Neural progenitor cell (in vitro differentiated cells): Measurements from ENCODE around the gene LIN7C.

ENCODE experiments used
- EZH2 ChIP-seq: fragments of 200-600 bp; sonication (generic); IDR thresholded peaks from 2 replicates; pipeline ENCODE4 v1.6.1; 2017; ENCODE audit warnings: antibody characterized with exemption, mild to moderate bottlenecking, moderate library complexity
- TF ChIP-seq, protein P1 (sequence below): fragments of 200-600 bp; sonication (generic); IDR thresholded peaks from 2 replicates; pipeline ENCODE4 v1.5.1; 2017; ENCODE audit warnings: antibody characterized with exemption, mild to moderate bottlenecking

DNA sequence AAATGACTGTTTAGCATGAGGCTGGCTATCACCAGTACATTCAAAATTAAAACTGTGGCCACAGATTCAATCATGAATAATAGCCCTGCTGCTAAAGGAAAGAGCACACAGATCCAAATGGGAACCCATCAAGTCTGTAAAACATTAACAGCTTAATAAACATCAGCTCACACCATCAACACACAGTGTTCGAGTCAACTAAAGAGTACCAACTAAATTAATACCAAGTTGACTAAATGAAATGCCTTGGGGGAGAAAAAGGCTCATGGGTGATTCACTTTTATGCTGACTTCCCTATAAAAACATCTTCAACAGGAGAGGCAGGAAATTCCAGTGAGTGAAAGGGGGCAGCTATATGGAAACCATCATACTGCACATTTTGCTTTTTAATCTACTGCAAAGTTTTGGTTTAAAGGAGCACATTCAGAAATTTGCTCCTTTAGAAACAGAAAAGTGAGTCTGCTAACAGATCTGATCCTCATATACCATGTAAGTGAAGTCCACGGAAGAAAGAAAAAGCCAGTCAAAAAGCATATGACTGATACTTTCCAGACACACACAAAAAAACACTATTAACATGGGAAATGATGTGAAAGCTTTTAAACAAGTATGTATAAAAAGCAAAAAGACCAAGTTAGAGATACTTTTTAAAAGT, 50.3 kb downstream of the LIN7C start:
- TF ChIP-seq, protein P1, sequence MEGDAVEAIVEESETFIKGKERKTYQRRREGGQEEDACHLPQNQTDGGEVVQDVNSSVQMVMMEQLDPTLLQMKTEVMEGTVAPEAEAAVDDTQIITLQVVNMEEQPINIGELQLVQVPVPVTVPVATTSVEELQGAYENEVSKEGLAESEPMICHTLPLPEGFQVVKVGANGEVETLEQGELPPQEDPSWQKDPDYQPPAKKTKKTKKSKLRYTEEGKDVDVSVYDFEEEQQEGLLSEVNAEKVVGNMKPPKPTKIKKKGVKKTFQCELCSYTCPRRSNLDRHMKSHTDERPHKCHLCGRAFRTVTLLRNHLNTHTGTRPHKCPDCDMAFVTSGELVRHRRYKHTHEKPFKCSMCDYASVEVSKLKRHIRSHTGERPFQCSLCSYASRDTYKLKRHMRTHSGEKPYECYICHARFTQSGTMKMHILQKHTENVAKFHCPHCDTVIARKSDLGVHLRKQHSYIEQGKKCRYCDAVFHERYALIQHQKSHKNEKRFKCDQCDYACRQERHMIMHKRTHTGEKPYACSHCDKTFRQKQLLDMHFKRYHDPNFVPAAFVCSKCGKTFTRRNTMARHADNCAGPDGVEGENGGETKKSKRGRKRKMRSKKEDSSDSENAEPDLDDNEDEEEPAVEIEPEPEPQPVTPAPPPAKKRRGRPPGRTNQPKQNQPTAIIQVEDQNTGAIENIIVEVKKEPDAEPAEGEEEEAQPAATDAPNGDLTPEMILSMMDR, result no peak
- TF ChIP-seq EZH2, result no peak
